Measurements from ENCODE around the gene CD274.
"Not testable (repeated sequence)": the region's sequence is repeated elsewhere in the genome, so short reads cannot be mapped to it uniquely, and the experiment has no call there.

Gene CD274

DNA sequence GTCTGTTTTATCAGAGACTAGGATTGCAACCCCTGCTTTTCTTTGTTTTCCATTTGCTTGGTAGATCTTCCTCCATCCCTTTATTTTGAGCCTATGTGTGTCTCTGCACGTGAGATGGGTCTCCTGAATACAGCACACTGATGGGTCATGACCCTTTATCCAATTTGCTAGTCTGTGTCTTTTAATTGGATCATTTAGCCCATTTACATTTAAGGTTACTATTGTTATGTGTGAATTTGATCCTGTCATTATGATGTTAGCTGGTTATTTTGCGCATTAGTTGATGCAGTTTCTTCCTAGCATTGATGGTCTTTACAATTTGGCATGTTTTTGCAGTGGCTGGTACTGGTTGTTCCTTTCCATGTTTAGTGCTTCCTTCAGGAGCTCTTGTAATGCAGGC is 25.3 kb downstream of the CD274 start:
- not testable (repeated sequence) for H3K36me3 ChIP-seq (ENCODE audit: control insufficient read depth, low read depth, low read length); H3K9ac ChIP-seq (ENCODE audit: low read length); H3K27ac ChIP-seq (ENCODE audit: low read length); H3K9me3 ChIP-seq (ENCODE audit: control insufficient read depth, low read depth, low read length); H3K4me1 ChIP-seq (ENCODE audit: control insufficient read depth, low read depth, low read length); H3K4me3 ChIP-seq (ENCODE audit: low read length); H3K27me3 ChIP-seq (ENCODE audit: control insufficient read depth, insufficient read depth, low read length)

DNA sequence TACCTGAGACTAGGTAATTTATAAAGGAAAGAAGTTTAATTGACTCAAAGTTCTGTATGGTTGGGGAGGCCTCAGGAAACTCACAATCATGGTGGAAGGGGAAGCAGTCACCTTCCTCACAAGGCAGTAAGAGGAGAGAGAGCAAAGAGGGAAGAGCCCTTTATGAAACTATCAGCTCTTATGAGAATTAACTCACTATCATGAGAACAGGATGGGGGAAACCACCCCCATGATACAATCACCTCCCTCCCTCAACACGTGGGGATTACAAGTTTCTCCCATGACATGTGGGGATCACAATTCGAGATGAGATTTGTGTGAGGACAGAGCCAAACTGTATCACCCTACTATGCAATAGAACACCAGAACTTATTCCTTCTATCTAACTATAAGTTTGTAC is 27.9 kb downstream of the CD274 start:
- no peak overlapping the region for H3K27ac ChIP-seq (ENCODE audit: low read length)
- no peak overlapping the region for H3K9ac ChIP-seq (ENCODE audit: low read length)
- no peak overlapping the region for H3K4me3 ChIP-seq (ENCODE audit: low read length)
- no peaks in the 10 kb centered on the region for H3K4me1 ChIP-seq (ENCODE audit: control insufficient read depth, low read depth, low read length)
- no peaks in the 10 kb centered on the region for H3K27me3 ChIP-seq (ENCODE audit: control insufficient read depth, insufficient read depth, low read length)
- no peaks in the 10 kb centered on the region for H3K9me3 ChIP-seq (ENCODE audit: control insufficient read depth, low read depth, low read length)
- H3K36me3 ChIP-seq (ENCODE audit: control insufficient read depth, low read depth, low read length), result no peaks in the 10 kb centered on the region

DNA sequence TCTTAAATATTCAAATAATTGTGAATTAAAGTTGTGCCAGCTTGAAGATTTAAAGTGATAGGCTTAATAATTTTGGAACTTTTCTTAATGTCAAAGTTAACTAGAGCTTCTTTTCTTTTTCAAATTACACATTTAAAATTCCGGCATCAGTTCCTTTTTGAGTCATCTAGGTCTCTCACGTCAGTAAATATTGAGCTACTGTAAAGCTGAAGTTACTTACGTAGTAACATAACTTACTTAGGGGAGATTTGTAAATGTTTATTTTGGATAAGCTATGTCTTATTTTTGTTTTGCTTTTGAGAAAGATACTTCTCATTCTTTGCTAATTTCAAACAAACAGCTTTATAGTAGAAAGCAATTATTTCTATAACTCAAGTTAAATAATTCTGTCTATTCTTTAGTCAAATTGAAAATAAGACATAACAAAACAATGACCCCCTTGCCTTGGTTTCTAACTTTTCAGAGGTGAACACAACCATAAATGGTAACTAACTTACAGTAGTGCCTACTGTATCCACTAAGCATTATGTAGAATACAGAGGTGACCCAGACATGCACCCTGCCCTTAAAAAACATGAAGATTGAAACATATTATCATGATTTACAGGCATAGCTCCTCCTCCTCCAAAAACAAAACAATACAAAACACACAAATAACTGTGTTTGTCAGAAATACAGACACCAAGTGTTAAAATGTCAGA is 29.8 kb downstream of the CD274 start:
- Histone ChIP-seq H3K36me3 (ENCODE audit: control insufficient read depth, low read depth, low read length) (no peaks in the 10 kb centered on the region), H3K27ac (ENCODE audit: low read length) (no peak overlapping the region)

DNA sequence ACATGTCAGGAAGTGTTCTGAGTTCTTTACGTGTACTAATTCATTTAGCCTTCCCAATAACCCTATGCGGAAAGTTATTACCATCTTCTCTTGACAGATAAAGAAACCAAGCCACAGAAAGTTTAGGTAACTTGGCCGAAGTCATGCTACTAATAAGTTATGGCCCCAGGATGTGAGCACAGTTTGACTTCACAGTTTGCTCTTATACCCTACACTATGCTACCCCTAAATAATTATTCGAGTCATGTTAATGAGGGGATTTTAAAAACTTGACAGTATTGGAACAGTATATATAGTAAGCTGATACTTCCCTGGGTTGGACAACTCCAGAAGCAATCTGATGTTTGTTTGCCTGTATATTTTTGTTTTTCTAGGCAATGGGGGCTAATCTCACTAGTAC is 30.6 kb downstream of the CD274 start:
- no peak overlapping the region for H3K27ac ChIP-seq (ENCODE audit: low read length)
- H3K4me3 ChIP-seq (ENCODE audit: low read length), result no peak overlapping the region
- no peaks in the 10 kb centered on the region for H3K36me3 ChIP-seq (ENCODE audit: control insufficient read depth, low read depth, low read length)
- no peaks in the 10 kb centered on the region for H3K9me3 ChIP-seq (ENCODE audit: control insufficient read depth, low read depth, low read length)
- no peaks in the 10 kb centered on the region for H3K27me3 ChIP-seq (ENCODE audit: control insufficient read depth, insufficient read depth, low read length)
- H3K4me1 ChIP-seq (ENCODE audit: control insufficient read depth, low read depth, low read length), result no peaks in the 10 kb centered on the region
- no peak overlapping the region for H3K9ac ChIP-seq (ENCODE audit: low read length)

More for the DNA sequence above, 29.8 kb downstream of the CD274 start:
- H3K4me3 ChIP-seq (ENCODE audit: low read length), result no peak overlapping the region
- no peaks in the 10 kb centered on the region for H3K27me3 ChIP-seq (ENCODE audit: control insufficient read depth, insufficient read depth, low read length)
- no peak overlapping the region for H3K9ac ChIP-seq (ENCODE audit: low read length)
- H3K4me1 ChIP-seq (ENCODE audit: control insufficient read depth, low read depth, low read length), result no peaks in the 10 kb centered on the region
- no peaks in the 10 kb centered on the region for H3K9me3 ChIP-seq (ENCODE audit: control insufficient read depth, low read depth, low read length)

DNA sequence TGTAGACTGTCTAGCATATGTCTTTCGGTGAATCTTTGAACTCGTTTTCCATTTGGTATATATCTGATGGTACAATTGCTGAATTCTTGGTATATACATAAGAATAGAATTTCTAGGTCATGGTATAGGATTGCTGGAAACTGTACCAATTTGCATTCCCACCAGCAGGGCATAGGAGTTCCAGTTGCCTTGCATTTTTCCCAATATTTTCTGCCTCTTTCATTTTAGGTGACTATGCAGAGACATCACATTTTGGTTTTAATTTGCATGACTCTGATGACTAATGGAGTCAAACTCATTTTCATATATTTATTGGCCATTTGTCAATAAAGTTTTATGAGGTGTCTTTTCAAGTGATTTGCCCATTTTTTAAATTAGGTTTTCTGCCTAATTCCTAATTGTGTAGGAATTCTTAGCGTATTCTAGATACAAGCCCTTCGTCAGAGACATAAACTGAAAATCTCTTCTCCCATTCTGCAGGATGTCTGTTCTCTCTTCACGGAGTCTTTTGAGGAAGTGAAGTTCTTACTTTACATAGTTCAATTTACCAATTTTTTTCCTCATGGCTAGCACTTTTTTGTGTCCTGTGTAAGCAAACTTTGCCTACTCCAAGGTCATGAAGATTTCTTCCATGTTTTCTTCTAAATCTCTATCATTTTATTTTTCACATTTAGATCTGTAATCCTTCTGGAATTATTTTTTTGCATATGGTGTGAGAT is 31.1 kb downstream of the CD274 start:
- Histone ChIP-seq H3K9ac (ENCODE audit: low read length) (no peak overlapping the region), H3K27me3 (ENCODE audit: control insufficient read depth, insufficient read depth, low read length) (no peaks in the 10 kb centered on the region), H3K4me3 (ENCODE audit: low read length) (no peak overlapping the region), H3K9me3 (ENCODE audit: control insufficient read depth, low read depth, low read length) (no peaks in the 10 kb centered on the region), H3K27ac (ENCODE audit: low read length) (no peak overlapping the region), H3K36me3 (ENCODE audit: control insufficient read depth, low read depth, low read length) (no peaks in the 10 kb centered on the region), H3K4me1 (ENCODE audit: control insufficient read depth, low read depth, low read length) (no peaks in the 10 kb centered on the region)

DNA sequence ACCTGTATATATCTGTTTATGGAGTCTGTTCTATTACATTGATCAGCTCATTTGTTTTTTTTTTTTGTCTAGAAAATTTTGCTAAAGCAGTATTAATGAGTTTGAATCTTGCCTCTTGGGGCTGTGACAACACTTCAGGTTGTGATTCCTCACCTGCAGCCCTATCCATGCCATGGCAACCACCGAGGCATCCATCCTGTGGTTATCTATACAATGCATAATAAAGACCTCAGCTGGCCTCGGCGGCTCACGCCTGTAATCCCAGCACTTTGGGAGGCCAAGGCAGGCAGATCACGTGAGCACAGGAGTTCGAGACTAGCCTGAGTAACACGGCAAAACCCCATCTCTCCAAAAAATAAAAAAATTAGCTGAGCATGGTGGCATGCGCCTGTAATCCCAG is 31.9 kb downstream of the CD274 start:
- Histone ChIP-seq H3K27me3 (ENCODE audit: control insufficient read depth, insufficient read depth, low read length) (no peaks in the 10 kb centered on the region), H3K4me3 (ENCODE audit: low read length) (no peak overlapping the region), H3K9ac (ENCODE audit: low read length) (no peak overlapping the region), H3K4me1 (ENCODE audit: control insufficient read depth, low read depth, low read length) (no peaks in the 10 kb centered on the region), H3K27ac (ENCODE audit: low read length) (no peak overlapping the region), H3K9me3 (ENCODE audit: control insufficient read depth, low read depth, low read length) (no peaks in the 10 kb centered on the region), H3K36me3 (ENCODE audit: control insufficient read depth, low read depth, low read length) (no peaks in the 10 kb centered on the region)

DNA sequence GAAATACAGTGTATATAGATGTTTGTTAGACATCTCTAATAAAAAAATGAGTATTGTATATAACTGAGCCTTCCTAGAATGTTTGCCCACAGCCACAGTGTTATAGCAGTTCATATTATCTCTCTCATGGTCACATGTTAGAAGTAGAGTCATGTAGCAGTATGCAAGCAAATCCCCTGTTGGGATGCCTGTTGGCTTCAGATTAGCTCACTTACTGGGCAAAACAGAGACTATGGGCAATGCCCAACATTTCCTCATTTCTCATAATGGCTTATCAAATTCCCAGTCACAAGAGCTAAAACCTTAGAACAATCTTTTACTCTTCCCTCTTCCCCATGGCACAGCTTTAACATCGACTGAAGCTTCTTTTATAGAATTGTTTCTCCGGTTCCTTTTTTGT is 33.0 kb downstream of the CD274 start:
- no peaks in the 10 kb centered on the region for H3K4me1 ChIP-seq (ENCODE audit: control insufficient read depth, low read depth, low read length)
- H3K27ac ChIP-seq (ENCODE audit: low read length), result no peak overlapping the region
- H3K9me3 ChIP-seq (ENCODE audit: control insufficient read depth, low read depth, low read length), result no peaks in the 10 kb centered on the region
- H3K36me3 ChIP-seq (ENCODE audit: control insufficient read depth, low read depth, low read length), result no peaks in the 10 kb centered on the region
- H3K9ac ChIP-seq (ENCODE audit: low read length), result no peak overlapping the region
- H3K4me3 ChIP-seq (ENCODE audit: low read length), result no peak overlapping the region
- no peaks in the 10 kb centered on the region for H3K27me3 ChIP-seq (ENCODE audit: control insufficient read depth, insufficient read depth, low read length)

DNA sequence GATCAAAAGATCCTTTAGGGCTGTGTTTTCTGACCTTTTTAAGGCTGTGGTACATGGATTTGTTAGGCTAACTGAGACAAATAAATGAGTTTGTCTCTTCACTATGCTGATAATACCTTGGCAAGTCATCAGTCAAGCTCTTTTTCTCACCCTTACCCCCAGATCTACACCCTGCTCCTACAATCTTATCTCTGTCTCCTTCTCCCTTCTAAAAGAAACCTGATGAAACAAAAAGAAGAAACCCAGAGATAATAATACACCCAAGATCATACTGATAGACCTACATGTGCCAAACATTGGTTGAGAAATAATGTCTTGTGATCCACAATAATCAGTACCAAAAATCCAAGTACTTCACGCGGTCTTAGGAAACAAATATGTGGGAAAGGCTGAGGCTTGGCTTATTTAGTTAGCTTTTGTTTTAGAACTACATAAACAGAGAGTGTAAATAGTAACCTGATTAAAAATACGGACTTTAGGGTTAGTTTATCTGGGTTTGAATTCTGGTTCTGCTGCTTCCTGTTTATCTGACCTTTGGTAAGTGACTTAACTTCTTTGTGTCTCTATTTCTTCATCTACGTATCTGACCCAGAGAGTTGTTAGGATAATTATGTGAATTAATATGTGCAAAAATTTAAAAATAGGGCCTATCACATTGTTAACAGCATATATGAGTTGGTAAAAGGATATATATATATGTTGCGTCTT is 35.2 kb downstream of the CD274 start:
- Histone ChIP-seq H3K27ac (ENCODE audit: low read length) (no peak overlapping the region), H3K27me3 (ENCODE audit: control insufficient read depth, insufficient read depth, low read length) (no peaks in the 10 kb centered on the region), H3K9ac (ENCODE audit: low read length) (no peak overlapping the region), H3K4me1 (ENCODE audit: control insufficient read depth, low read depth, low read length) (no peaks in the 10 kb centered on the region), H3K4me3 (ENCODE audit: low read length) (no peak overlapping the region), H3K9me3 (ENCODE audit: control insufficient read depth, low read depth, low read length) (no peaks in the 10 kb centered on the region), H3K36me3 (ENCODE audit: control insufficient read depth, low read depth, low read length) (no peaks in the 10 kb centered on the region)

DNA sequence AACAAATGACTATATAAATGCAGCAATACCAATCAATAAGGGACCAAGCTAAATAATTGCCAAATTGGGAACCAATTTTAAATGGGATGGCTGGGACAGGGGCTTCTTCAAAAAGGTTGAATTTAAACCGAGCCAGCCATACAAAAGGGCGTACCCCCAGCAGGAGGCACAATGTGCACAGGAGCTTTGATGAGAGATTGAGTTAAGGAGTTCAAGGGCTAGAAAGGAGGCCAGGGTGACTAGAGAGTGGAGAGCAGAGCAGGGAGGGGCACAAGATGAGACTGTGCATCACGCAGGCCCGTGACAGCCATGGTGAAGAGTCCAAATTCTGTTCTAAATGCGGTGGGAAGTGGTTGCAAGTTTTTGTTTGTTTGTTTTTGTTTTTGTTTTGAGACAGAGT is 36.6 kb downstream of the CD274 start:
- no peak overlapping the region for H3K27ac ChIP-seq (ENCODE audit: low read length)
- H3K9me3 ChIP-seq (ENCODE audit: control insufficient read depth, low read depth, low read length), result no peaks in the 10 kb centered on the region
- no peaks in the 10 kb centered on the region for H3K36me3 ChIP-seq (ENCODE audit: control insufficient read depth, low read depth, low read length)
- no peak overlapping the region for H3K9ac ChIP-seq (ENCODE audit: low read length)
- no peaks in the 10 kb centered on the region for H3K27me3 ChIP-seq (ENCODE audit: control insufficient read depth, insufficient read depth, low read length)
- H3K4me1 ChIP-seq (ENCODE audit: control insufficient read depth, low read depth, low read length), result no peaks in the 10 kb centered on the region
- H3K4me3 ChIP-seq (ENCODE audit: low read length), result no peak overlapping the region

DNA sequence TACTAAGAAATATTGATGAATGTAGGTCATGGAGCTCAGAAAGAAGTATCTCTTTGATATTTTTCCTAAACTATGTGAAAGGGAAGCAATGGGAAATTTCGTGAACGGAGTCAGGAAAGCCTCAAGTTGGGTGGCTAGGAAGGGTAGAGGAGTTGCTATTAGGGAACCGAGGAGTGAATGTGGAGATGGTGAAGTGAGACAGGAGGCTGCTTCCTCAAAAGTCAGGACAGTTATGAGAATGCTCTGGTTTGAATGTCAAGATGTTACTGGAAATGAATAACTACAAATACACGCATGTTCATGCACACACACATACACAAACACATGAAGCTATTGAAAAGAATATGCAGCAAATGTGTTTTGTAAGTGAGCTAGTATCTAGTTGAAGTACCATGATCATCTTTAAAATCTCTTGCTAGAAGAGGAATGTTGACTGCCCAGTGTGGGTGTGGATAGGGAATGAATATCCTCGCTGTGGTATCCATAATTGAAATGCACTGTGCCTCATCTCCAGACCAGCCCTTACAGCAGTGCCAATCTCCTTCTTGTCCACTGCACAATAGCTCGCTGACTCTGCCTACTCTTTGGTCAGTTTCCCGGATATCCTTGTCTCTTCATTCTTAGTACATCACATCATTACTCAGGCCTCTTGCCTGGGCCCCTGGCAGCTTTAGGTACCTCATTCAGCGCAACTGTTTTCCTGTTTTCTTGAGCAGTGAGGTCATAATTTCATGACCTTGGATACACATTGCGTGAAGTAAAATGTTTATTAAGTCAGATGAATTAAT is 38.1 kb downstream of the CD274 start:
- Histone ChIP-seq H3K36me3 (ENCODE audit: control insufficient read depth, low read depth, low read length) (no peaks in the 10 kb centered on the region), H3K27ac (ENCODE audit: low read length) (no peak overlapping the region), H3K4me3 (ENCODE audit: low read length) (no peak overlapping the region), H3K9me3 (ENCODE audit: control insufficient read depth, low read depth, low read length) (no peaks in the 10 kb centered on the region), H3K4me1 (ENCODE audit: control insufficient read depth, low read depth, low read length) (no peaks in the 10 kb centered on the region), H3K9ac (ENCODE audit: low read length) (no peak overlapping the region), H3K27me3 (ENCODE audit: control insufficient read depth, insufficient read depth, low read length) (no peaks in the 10 kb centered on the region)
